TTC549 (cell line): ENCODE measurements around the gene KRTAP6-2.

Source experiments
- FAIRE-seq: peaks from 2 replicates; lab custom pipeline; 2012; peaks lifted over from hg19 to GRCh38; lab: Jason Lieb, UNC

KRTAP6-2 gene

GRCh38 chr21:30567617-30568016, 31.1 kb downstream of the KRTAP6-2 start:
- no peak for FAIRE-seq

GRCh38 chr21:30563630-30564029, 35.1 kb downstream of the KRTAP6-2 start:
- FAIRE-seq = no peak

- no peak for FAIRE-seq
Observed at GRCh38 chr21:30563072-30563471, 35.6 kb downstream of the KRTAP6-2 start.

- FAIRE-seq = no peak
Observed at GRCh38 chr21:30561957-30562356, 36.7 kb downstream of the KRTAP6-2 start.

- no peak for FAIRE-seq
Observed at GRCh38 chr21:30561264-30561895, 37.3 kb downstream of the KRTAP6-2 start, which contains the start of gene KRTAP19-7. Gene KRTAP19-7, minus strand, starts transcription at chr21:30561314. Its CDS starts 25 bp downstream, at chr21:30561289.

- FAIRE-seq = no peak
Observed at GRCh38 chr21:30555095-30555494, 43.6 kb downstream of the KRTAP6-2 start.

GRCh38 chr21:30552782-30553181, 45.9 kb downstream of the KRTAP6-2 start:
- no peak for FAIRE-seq
